Hepatocyte (in vitro differentiated cells): ENCODE data around the gene LRMDA. TPM values are rescaled to one million over a fixed set of nuclear protein-coding genes. Genes with fewer than 3 reads are reported as not detected.

ENCODE experiments used
- DNase-seq: peaks from one replicate; pipeline ENCODE4 v3.0.0-alpha.2; 2016; ENCODE audit warnings: low spot score
- H2AFZ ChIP-seq: fragments of 200-600 bp; sonication (generic); 2 replicates; pipeline ENCODE4 v1.6.0; 2016; ENCODE audit warnings: antibody characterized with exemption, mild to moderate bottlenecking
- H3K27ac ChIP-seq: fragments of 200-600 bp; sonication (generic); 2 replicates; pipeline ENCODE4 v1.5.1; 2016; ENCODE audit warnings: mild to moderate bottlenecking
- H3K27me3 ChIP-seq: fragments of 200-600 bp; sonication (generic); 2 replicates; pipeline ENCODE4 v1.6.1; 2016
- H3K36me3 ChIP-seq: fragments of 200-600 bp; sonication (generic); replicated peaks from 2 replicates; pipeline ENCODE4 v1.5.1; 2016; ENCODE audit warnings: low read depth; ENCODE audit not compliant: insufficient read depth
- H3K4me1 ChIP-seq: fragments of 200-600 bp; sonication (generic); 2 replicates; pipeline ENCODE4 v1.5.1; 2016; ENCODE audit warnings: mild to moderate bottlenecking, moderate library complexity; ENCODE audit not compliant: insufficient read depth
- H3K4me2 ChIP-seq: fragments of 200-600 bp; sonication (generic); 2 replicates; pipeline ENCODE4 v1.6.0; 2016
- H3K4me3 ChIP-seq: fragments of 200-600 bp; sonication (generic); 2 replicates; pipeline ENCODE4 v1.5.1; 2016; ENCODE audit warnings: mild to moderate bottlenecking
- H3K79me2 ChIP-seq: fragments of 200-600 bp; sonication (generic); 2 replicates; pipeline ENCODE4 v1.6.0; 2017; ENCODE audit warnings: mild to moderate bottlenecking
- H3K9me2 ChIP-seq: fragments of 200-600 bp; sonication (generic); replicated peaks from 2 replicates; pipeline ENCODE4 v1.6.0; 2017; ENCODE audit warnings: mild to moderate bottlenecking; ENCODE audit not compliant: insufficient read depth
- H3K9me3 ChIP-seq: fragments of 200-600 bp; sonication (generic); 2 replicates; pipeline ENCODE4 v1.5.1; 2016; ENCODE audit warnings: low read depth, mild to moderate bottlenecking
- H4K20me1 ChIP-seq: fragments of 200-600 bp; sonication (generic); 2 replicates; pipeline ENCODE4 v1.6.0; 2016; ENCODE audit warnings: mild to moderate bottlenecking; ENCODE audit not compliant: insufficient read depth, poor library complexity, severe bottlenecking
- EZH2 ChIP-seq: fragments of 200-600 bp; sonication (generic); IDR thresholded peaks from 2 replicates; pipeline ENCODE4 v1.6.1; 2016; ENCODE audit warnings: antibody characterized with exemption, mild to moderate bottlenecking, borderline replicate concordance
- EZH2phosphoT487 ChIP-seq: fragments of 200-600 bp; sonication (generic); IDR thresholded peaks from one replicate; pipeline ENCODE4 v1.6.1; 2018; ENCODE audit warnings: antibody characterized with exemption, mild to moderate bottlenecking, low read depth, moderate library complexity; ENCODE audit not compliant: unreplicated experiment, severe bottlenecking
- WGBS: methylation state at CpG from one replicate; pipeline ENCODE4 v1.1.6; 2016; ENCODE audit warnings: low lambda C conversion rate; ENCODE audit errors: missing lambda C conversion rate; 5-methylcytosine and 5-hydroxymethylcytosine counted together
- polyA plus RNA-seq: library from polyadenylated mRNA; unstranded; fragments of >200 nt; fragmentation: Nextera tagmentation; extraction: Ambion mirVana; gene quantifications from 2 replicates; pipeline ENCODE4 v1.2.1, GENCODE V29; 2016
- total RNA-seq: library from RNA; depleted of rRNA; stranded (reverse); fragments of >200 nt; gene quantifications from 2 replicates; pipeline ENCODE4 v1.2.3, GENCODE V29; 2014
- TF ChIP-seq, protein P1 (sequence below): fragments of 200-600 bp; sonication (generic); IDR thresholded peaks from 2 replicates; pipeline ENCODE4 v1.5.1; 2016; ENCODE audit warnings: antibody characterized with exemption, mild to moderate bottlenecking; ENCODE audit not compliant: poor library complexity

Gene LRMDA
- total and polyA plus RNA-seq, 2 experiments from 2014 or later: 5.6 to 15.7 TPM

DNA sequence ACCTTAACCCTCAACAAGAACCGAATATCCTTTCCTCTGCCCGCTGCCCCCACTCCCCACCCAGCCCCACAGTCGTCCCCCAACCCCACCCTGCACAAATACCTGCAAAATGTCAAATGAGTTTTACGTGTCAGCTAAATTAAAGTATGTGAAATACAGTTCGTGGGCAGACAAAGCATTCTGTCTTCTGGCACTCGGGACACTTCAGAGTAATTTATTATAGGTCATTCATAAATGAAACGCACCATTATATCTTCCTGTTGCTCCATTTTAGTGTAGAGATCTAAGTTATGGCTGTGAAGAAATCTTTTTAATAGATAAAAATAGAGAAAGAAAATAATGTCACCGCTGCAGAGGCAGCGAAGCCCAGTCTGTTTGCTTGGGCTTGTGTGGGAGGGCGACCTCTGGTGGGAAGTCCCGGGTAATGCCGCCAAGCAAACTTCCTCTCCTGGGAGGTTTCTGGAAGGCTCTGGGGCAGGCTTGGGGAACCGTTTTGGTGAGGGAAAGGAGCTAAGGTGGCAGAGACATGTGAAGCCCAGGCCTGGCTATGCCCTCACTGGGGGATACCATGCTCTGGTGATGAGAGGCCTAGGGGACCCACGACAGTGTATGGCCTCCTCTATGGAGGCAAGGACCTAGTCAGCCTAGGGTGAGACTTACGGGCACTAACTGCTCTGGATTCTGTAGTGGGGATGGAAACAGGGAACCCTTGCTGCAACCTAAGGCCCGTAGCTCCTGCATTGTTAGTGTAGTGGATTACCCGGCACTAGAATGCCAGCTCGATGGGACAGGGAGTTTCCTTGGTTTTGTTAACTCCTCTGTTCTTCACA, 604.9 kb downstream of the LRMDA start:
- H3K27me3 ChIP-seq: no peaks in the 10 kb centered on the region
- H3K4me2 ChIP-seq: peak overlapping the region; percentile 7
- peak overlapping the region; percentile 63 for H3K27ac ChIP-seq

DNA sequence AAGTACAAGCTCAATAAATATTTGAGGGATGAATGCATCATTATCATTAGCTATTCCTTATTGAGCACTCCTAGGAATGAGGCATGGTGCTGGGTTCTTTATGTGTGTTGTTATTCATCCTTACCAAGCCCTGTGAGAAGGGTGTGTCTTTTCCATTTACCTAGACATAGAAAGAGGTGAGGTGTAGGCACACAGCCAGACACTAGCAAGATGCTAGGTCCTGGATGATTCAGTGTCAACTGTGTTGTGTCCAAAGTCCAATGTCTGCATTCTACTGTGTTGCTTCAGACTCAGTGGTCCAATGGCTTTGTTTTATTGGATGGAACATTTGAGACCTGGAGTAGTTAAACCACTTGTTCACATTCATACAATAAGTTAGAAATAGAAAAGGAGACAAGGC, 605.5 kb downstream of the LRMDA start:
- Histone ChIP-seq H3K4me2 (no peak overlapping the region), H3K27ac (peak overlapping the region; percentile 63), H3K27me3 (no peaks in the 10 kb centered on the region), H3K36me3 (no peaks in the 10 kb centered on the region), H2AFZ (no peak overlapping the region), H3K4me3 (no peak overlapping the region), H3K4me1 (peaks cover 27% of the 10 kb centered on the region), H3K79me2 (no peaks in the 10 kb centered on the region), H3K9me2 (no peaks in the 10 kb centered on the region), H4K20me1 (no peaks in the 10 kb centered on the region), H3K9me3 (peaks cover 5% of the 10 kb centered on the region)
- DNase-seq: peak; percentile 71
- TF ChIP-seq EZH2phosphoT487: no peak
- TF ChIP-seq, protein P1, sequence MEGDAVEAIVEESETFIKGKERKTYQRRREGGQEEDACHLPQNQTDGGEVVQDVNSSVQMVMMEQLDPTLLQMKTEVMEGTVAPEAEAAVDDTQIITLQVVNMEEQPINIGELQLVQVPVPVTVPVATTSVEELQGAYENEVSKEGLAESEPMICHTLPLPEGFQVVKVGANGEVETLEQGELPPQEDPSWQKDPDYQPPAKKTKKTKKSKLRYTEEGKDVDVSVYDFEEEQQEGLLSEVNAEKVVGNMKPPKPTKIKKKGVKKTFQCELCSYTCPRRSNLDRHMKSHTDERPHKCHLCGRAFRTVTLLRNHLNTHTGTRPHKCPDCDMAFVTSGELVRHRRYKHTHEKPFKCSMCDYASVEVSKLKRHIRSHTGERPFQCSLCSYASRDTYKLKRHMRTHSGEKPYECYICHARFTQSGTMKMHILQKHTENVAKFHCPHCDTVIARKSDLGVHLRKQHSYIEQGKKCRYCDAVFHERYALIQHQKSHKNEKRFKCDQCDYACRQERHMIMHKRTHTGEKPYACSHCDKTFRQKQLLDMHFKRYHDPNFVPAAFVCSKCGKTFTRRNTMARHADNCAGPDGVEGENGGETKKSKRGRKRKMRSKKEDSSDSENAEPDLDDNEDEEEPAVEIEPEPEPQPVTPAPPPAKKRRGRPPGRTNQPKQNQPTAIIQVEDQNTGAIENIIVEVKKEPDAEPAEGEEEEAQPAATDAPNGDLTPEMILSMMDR: no peak
- TF ChIP-seq EZH2: no peak

More for the DNA sequence above, 604.9 kb downstream of the LRMDA start:
- Histone ChIP-seq H3K9me3 (peaks cover 5% of the 10 kb centered on the region), H3K4me1 (peaks cover 27% of the 10 kb centered on the region), H3K79me2 (no peaks in the 10 kb centered on the region), H3K9me2 (no peaks in the 10 kb centered on the region), H3K4me3 (no peak overlapping the region), H3K36me3 (no peaks in the 10 kb centered on the region), H2AFZ (no peak overlapping the region), H4K20me1 (no peaks in the 10 kb centered on the region)
- TF ChIP-seq EZH2phosphoT487 (no peak), EZH2 (no peak)
- TF ChIP-seq, protein P1: peak; percentile 94
- peak; percentile 82 for DNase-seq
- 36% methylated on average over 18 of the region's 18 CpGs for WGBS

DNA sequence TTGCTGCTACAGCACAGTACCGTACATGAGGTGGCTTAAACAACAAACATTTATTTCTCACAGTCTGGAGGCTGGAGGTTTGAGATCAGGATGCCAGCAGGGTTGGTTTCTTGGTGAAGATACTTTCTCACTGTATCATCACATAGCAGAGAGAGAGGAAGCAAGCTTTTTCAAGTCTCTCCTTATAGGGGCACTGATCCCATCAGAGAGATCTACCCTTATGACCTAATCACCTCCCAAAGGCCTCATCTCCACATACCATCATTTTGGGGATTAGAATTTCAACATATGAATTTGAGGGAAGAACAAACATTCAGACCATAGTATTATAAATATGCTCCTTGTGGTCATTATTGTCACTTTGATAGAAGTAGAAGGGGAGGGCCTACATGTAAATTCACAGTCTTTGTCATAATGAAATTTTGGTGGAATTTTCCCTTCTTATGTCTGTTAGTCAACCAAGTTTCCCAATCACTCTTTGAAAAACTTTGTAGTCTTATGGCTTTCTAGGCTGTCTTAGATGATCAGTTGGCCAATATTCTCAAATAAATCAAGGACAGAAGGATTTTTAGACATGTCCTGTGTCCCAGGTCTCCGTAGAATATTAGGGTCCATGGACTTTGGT, 606.2 kb downstream of the LRMDA start:
- WGBS: 85% methylated on average over 2 of the region's 2 CpGs
- H3K27ac ChIP-seq: peak overlapping the region; percentile 20
- TF ChIP-seq, protein P1: no peak
- TF ChIP-seq EZH2phosphoT487 (no peak), EZH2 (no peak)

More for the DNA sequence above, 606.2 kb downstream of the LRMDA start:
- H3K79me2 ChIP-seq: no peaks in the 10 kb centered on the region
- H3K4me3 ChIP-seq: no peak overlapping the region
- H3K9me2 ChIP-seq: no peaks in the 10 kb centered on the region
- H4K20me1 ChIP-seq: no peaks in the 10 kb centered on the region
- no peak for DNase-seq
- peaks cover 27% of the 10 kb centered on the region for H3K4me1 ChIP-seq
- H3K9me3 ChIP-seq: peaks cover 5% of the 10 kb centered on the region
- H2AFZ ChIP-seq: no peak overlapping the region
- H3K36me3 ChIP-seq: no peaks in the 10 kb centered on the region
- no peak overlapping the region for H3K4me2 ChIP-seq
- no peaks in the 10 kb centered on the region for H3K27me3 ChIP-seq
